NCI-H510A (cell line): Measurements from ENCODE around the gene VAV3.

ENCODE experiments used
- DNase-seq: peaks from one replicate; lab custom pipeline; 2025; lab: John Stamatoyannopoulos, UW

VAV3 gene

DNA sequence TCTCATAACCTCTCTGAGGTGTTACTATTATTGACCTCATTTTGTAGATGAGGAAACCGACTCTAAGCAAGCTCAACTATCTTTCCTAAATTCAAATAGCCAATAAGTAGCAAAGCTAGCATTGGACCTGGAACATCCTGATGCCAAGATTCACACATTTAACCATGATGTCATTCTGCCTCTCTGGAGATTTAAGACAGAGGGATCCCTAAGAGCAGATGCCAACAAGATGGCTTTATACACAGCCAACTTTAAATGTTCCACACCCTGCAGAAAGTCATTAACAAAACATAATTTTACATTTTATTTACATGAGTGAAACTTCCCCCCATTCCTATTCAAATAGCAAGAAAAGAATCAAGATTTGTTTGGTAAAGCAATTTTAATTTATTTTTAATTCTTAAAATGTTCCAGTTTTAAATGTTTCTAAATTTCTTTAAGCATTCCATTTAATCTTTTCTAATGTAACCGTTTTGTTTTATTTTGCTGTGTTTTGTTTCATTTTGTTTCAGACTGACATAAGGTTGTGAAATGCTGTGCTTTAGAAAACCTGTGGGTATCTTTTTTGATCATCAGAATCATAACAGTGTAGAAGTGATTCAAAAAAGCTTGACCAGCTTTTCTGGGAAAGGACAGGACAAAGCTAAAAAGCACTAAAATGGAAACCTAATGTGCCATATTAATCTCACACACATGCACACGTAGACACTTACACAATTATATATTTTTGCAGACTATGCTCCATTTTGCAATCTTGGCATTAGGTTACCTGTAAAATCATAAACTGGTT is 7.6 kb upstream of the VAV3 start:
- DNase-seq, result no peak

DNA sequence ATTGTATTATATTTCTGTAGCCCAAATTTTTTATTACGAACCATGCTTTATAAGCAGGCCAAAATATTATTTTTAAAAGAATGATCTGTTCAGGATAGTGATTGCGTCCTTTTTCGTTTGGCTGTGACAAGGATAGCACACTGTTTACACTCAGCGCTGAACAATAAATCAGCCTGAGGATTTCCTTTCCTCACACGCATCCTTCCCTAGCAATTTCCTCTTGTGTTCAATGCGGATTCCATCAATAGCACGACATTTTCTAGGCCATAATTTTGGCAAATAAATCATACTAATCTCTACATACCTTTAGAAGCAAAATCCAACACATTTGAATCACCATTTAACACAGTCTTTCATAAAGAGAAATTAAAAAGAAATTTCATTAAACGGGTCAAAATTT is 1.6 kb upstream of the VAV3 start:
- no peak for DNase-seq

DNA sequence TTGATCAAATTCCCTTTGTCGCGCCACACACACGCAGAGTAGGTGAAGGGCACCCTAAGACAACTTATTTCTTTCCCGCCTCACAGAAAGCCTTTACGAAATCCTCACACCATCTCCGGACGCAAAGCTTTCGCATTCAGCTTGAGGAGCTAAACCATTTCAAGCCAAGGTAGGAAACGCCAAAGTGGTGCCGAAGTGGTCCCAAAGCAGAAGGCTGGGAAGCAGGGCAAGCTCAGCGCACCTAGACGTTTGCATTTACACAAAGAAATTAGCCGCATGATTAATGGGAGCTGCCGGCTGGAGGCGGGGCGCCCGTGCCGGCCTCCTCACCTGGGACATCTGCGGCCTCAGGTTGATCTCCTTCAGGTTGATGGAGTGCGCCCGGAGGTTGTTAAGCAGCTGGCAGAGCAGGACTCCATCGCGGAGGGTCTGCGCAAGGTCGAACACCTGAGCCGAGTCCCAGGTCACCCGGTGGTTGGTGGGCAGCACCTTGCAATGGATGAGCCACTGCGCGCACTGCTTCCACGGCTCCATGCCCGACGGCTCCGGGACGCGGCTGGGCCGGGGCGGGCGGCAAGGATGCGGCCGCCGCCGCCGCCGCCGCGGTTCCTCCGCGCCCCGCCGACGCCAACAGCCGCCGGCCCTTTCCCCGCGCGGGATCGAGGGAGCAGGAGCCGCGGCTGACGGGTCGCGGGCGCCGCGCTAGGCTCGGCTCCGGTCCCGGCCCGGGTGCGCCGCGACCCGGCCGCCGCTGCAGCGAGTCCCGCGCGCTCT is 457 bp downstream of the VAV3 start:
- no peak for DNase-seq

- no peak for DNase-seq
Measured at GRCh38 chr1:107963601-107964335, 1.2 kb downstream of the VAV3 start.

GRCh38 chr1:107963008-107963407 is 2.0 kb downstream of the VAV3 start:
- no peak for DNase-seq

DNA sequence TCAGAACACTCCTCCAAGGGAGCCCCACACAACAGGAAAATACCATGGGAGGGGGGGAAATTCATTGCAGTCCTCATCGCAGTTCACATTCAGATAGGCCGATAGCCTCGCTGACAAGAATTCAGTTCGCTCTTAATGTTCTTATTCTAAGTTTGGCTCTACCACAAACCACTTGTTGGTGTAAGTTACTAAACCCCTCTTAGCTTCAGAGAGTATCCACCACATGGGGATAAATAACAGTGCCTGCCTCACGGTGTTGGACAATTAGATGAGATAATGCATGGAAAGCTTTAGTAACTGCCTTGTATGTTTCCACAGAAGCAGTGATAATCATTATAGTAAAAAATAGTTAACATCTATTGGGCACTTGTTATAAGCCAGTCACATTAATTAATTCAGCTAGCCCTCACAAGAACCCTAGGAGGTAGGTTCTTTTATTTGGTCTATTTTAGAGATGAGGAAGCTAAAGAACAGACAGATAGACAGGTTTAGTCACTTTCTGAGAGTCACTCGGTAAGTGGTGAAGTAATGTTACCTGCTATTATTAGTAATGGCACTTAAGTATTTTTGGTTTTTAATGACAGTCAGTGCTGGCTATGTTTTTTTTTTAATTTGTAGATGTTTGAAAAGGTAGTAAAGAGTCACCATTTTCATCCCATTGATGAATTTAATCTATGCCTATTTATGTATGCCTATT is 10.1 kb downstream of the VAV3 start:
- DNase-seq, result no peak

DNA sequence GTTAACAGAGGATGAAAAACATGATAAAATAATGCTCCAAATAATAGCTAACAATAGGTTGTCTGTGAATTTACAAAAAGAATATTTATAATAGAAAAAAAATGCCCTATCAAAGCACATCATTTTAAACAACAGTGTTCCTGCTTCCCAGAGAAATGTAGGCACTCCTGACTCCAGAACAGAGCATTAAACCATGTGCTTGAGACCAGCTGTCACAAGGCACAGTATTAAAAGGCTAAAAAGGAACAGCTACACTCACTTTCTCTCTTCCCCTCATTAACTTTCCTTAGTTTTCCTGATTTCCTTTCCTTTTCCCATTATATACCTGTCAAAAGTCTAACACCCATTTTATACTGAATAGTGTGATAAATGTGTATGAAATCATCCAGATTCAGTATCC is 10.9 kb downstream of the VAV3 start:
- no peak for DNase-seq

DNA sequence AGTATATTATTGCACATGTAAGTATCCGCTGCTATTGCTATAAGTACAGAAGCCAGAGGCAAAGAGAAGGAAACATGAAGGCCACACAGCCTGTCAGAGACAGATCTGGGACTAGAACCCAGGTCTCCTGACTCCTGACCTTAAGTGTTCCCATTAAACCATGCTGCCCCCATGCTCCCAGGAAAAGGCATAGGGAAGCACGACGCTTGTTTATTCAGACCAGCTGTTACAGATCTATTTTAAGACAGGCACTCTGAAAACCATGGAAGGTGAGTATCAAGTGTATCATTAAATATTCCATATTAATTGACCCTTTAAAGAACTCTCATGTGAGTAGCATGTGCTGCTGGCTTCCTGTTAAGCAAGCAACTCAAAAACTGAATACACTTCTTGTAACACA is 11.4 kb downstream of the VAV3 start:
- DNase-seq, result no peak

GRCh38 chr1:107952989-107953388 is 12.0 kb downstream of the VAV3 start:
- DNase-seq, result no peak

GRCh38 chr1:107950464-107950863 is 14.5 kb downstream of the VAV3 start:
- DNase-seq, result no peak

GRCh38 chr1:107949467-107950253 is 15.3 kb downstream of the VAV3 start:
- DNase-seq, result no peak

- no peak for DNase-seq
Measured at GRCh38 chr1:107946794-107947193, 18.2 kb downstream of the VAV3 start.

GRCh38 chr1:107943694-107944093 is 21.3 kb downstream of the VAV3 start:
- no peak for DNase-seq

DNA sequence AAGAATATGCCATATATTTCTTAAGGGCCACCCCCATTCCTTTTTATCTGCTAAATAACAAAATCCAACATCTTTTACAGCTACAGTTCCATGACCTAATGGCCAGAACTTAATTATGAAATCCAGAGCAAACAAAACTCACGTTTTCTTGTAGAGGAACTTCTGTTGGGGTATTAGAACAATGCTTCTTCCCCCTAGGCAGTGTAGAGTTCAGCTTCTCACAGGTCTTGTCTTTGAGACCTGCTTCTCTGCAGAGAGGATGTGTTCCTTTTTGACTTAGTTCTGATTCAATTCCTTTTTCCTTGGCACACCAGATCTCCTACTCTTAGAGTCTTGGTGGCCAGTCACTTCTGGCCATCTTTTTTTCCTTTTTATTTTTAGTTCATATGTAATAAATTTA is 22.2 kb downstream of the VAV3 start:
- DNase-seq, result no peak

GRCh38 chr1:107941531-107941930 is 23.4 kb downstream of the VAV3 start:
- DNase-seq, result no peak

- no peak for DNase-seq
Measured at GRCh38 chr1:107941123-107941522, 23.9 kb downstream of the VAV3 start.

DNA sequence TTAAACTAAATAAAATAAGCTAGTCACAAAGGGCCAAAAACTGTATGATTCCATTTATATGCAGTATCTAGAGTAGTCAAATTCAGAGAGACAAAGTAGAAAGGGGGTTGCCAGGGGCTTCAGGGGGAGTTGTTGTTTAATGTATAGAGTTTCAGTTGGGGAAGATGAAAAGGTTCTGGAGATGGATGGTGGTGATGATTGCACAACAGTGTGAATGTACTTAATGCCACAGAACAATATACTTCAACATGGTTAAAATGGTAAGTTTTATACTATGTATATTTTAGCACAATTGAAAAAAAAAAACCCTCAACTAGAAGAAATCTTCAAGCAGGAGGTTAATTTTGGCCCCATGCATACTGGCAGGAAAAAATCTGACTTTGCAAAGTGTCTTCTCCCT is 24.3 kb downstream of the VAV3 start:
- DNase-seq, result no peak

DNA sequence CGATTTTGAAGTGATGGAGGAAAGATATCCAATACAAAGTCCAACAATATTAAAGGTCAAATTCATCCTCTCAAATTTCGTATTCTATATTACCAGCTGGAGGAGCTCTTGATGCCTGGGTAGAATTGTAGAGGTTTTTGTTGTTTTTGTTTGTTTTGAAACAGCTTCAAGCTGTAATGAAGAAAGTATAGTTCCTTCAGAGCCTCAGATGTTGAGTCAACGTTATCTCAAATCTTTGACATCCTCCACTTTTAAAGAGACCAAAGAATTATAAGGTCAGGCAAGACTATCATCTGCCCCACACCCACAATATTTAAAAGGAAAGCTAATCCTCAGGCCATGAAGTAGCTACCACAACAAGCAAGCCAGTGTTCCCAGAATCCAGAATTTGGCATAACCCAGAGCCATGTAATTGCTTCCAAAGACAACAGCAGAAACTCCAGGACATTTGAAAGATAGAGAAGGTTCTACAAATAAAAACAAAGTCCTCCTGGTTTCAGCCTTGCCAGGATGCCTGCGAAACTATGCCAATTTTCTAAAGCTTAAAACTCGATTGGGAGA is 24.9 kb downstream of the VAV3 start:
- DNase-seq, result no peak

GRCh38 chr1:107939256-107939655 is 25.7 kb downstream of the VAV3 start:
- no peak for DNase-seq

DNA sequence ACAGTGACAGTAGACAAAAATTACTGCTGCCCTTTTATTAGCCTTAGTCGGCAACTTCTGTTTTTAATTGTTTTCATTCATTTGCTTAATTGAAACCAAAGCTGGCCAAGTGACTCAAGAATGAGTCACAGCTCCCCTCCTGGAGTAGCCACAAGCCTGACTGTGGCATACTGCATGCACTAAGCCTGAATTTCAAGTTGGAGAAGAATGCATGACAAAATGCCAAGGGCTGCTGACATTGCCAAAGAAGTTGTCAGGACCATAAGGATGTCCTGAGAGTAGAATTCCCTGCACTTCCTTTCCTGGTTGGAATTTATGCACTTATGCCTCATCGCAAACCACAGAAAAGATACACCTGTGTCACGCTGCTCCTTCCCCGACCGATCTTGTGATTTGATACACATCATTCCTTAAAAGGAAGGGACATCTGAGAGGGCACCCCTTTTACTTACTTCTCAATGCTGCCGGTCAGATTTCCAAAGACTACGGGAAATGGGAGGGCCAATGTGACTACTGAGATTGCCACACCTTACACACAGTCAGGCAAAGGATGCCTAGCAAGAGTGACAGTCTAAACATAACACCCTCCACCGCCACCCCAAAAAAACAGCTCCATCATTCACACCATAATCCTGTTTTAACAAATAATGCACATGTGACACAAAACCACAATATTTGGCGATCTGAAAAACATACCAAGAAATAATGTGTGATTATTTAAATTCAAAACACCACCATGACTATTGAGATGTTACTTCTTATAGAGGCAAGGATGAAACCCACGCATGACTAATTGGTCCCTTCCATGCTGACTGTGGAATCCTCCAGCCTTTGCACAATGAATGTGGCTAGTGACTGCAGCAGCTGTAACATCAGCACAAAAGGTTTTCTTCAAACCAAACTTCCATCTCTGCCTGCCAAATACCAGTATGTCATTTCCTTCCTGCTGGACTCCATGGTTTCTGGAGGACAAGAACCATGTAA is 28.2 kb downstream of the VAV3 start:
- no peak for DNase-seq
